Activated CD8-positive, alpha-beta T cell treated with anti-CD3 and anti-CD28 coated beads for 36 hours (primary cell): ENCODE data around the gene ZBTB46. TPM values are rescaled to one million over a fixed set of nuclear protein-coding genes. Genes with fewer than 3 reads are reported as not detected.

Experiments
- ATAC-seq: fragments of 200-7000 bp; cut with Tn5 transposase; one replicate; pipeline ENCODE4 v1.10.0; 2021; ENCODE audit warnings: mild to moderate bottlenecking, moderate library complexity
- CTCF ChIA-PET: fragments of 350-600 bp; sonication (Branson Sonifier 250); formaldehyde crosslinking; loops from one replicate; lab custom pipeline; 2021; ENCODE audit warnings: antibody characterized with exemption; lab: Charles Lee
- POLR2A ChIA-PET: fragments of 350-600 bp; sonication (Branson Sonifier 250); formaldehyde crosslinking; loops from one replicate; lab custom pipeline; 2021; ENCODE audit warnings: antibody characterized with exemption; lab: Charles Lee
- DNase-seq: peaks from one replicate; pipeline ENCODE4 v3.0.0-alpha.2; 2020
- H3K27ac Mint-ChIP-seq: one replicate; pipeline ENCODE4 v1.8.0; 2021; ENCODE audit warnings: mild to moderate bottlenecking, mixed read lengths
- H3K27me3 Mint-ChIP-seq: one replicate; pipeline ENCODE4 v1.8.0; 2021; ENCODE audit warnings: mixed read lengths
- H3K36me3 Mint-ChIP-seq: one replicate; pipeline ENCODE4 v1.8.0; 2021; ENCODE audit warnings: low read depth, mixed read lengths
- H3K4me1 Mint-ChIP-seq: one replicate; pipeline ENCODE4 v1.8.0; 2021; ENCODE audit warnings: low read depth, mixed read lengths
- H3K4me3 Mint-ChIP-seq: one replicate; pipeline ENCODE4 v1.8.0; 2021; ENCODE audit warnings: mild to moderate bottlenecking, moderate library complexity, mixed read lengths
- H3K9me3 Mint-ChIP-seq: one replicate; pipeline ENCODE4 v1.8.0; 2021; ENCODE audit warnings: mixed read lengths
- intact Hi-C: fragments of 100-400 bp; cut with micrococcal nuclease; formaldehyde crosslinking; loops from one replicate; pipeline ENCODE4 v1.10.0; 2022
- total RNA-seq, 2 experiments: library from RNA; stranded (reverse); gene quantifications; one replicate each; pipeline ENCODE4 v1.2.3, GENCODE V29; 2021
- TF ChIP-seq, protein P1 (sequence below): fragments of 200-600 bp; IDR thresholded peaks from one replicate; pipeline ENCODE4 v1.8.0; 2022; ENCODE audit warnings: antibody characterized with exemption, mild to moderate bottlenecking

Gene ZBTB46
- total RNA-seq, 2 experiments from 2014 or later: 0.31 to 0.38 TPM

DNA sequence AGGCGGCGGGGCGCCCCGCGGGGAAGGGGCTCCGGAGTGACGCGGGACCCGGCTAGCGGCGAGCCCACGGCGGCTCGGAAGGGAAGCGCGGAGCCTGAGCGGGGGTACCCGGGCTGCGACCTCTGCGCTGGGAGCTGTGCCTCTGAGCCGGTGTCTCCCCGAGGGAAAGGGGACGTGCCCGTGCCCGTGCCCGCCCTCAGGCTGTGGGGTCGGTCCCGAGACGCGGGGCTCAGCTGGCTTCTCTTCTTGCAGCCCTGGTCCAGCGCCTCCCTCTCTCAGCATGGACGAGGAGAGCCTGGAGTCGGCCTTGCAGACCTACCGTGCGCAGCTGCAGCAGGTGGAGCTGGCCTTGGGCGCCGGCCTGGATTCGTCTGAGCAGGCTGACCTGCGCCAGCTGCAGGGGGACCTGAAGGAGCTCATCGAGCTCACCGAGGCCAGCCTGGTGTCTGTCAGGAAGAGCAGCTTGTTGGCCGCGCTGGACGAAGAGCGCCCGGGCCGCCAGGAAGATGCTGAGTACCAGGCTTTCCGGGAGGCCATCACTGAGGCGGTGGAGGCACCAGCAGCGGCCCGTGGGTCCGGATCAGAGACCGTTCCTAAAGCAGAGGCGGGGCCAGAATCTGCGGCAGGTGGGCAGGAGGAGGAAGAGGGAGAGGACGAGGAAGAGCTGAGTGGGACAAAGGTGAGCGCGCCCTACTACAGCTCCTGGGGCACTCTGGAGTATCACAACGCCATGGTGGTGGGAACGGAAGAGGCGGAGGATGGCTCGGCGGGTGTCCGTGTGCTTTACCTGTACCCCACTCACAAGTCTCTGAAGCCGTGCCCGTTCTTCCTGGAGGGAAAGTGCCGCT lies 122.5 kb downstream of the ZBTB46 start:
- DNase-seq: no peak
- CTCF ChIA-PET: interaction anchor here (0.7 to 3.5 kb wide), 18 partner anchors 9 to 171 kb away, joined by 3 to 28 read pairs (median 5); partner anchors contain the start of genes LIME1, PTK6 and TPD52L2
- ATAC-seq: no peak
- TF ChIP-seq, protein P1, sequence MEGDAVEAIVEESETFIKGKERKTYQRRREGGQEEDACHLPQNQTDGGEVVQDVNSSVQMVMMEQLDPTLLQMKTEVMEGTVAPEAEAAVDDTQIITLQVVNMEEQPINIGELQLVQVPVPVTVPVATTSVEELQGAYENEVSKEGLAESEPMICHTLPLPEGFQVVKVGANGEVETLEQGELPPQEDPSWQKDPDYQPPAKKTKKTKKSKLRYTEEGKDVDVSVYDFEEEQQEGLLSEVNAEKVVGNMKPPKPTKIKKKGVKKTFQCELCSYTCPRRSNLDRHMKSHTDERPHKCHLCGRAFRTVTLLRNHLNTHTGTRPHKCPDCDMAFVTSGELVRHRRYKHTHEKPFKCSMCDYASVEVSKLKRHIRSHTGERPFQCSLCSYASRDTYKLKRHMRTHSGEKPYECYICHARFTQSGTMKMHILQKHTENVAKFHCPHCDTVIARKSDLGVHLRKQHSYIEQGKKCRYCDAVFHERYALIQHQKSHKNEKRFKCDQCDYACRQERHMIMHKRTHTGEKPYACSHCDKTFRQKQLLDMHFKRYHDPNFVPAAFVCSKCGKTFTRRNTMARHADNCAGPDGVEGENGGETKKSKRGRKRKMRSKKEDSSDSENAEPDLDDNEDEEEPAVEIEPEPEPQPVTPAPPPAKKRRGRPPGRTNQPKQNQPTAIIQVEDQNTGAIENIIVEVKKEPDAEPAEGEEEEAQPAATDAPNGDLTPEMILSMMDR: no peak
- intact Hi-C loops: loop anchor here (10.0 kb wide), 1 partner anchor 156 kb away; the partner anchor contains the start of genes ABHD16B and TPD52L2
- Mint-ChIP-seq H3K27me3 (no peaks in the 10 kb centered on the region), H3K4me1 (peaks cover 41% of the 10 kb centered on the region), H3K27ac (peak overlapping the region; percentile 70), H3K9me3 (peaks cover 4% of the 10 kb centered on the region), H3K4me3 (peak overlapping the region; percentile 87), H3K36me3 (peaks cover 51% of the 10 kb centered on the region)
- POLR2A ChIA-PET: interaction anchor here (0.7 to 3.0 kb wide), 15 partner anchors 10 to 328 kb away, joined by 3 to 16 read pairs (median 4); partner anchors contain the start of gene LIME1

DNA sequence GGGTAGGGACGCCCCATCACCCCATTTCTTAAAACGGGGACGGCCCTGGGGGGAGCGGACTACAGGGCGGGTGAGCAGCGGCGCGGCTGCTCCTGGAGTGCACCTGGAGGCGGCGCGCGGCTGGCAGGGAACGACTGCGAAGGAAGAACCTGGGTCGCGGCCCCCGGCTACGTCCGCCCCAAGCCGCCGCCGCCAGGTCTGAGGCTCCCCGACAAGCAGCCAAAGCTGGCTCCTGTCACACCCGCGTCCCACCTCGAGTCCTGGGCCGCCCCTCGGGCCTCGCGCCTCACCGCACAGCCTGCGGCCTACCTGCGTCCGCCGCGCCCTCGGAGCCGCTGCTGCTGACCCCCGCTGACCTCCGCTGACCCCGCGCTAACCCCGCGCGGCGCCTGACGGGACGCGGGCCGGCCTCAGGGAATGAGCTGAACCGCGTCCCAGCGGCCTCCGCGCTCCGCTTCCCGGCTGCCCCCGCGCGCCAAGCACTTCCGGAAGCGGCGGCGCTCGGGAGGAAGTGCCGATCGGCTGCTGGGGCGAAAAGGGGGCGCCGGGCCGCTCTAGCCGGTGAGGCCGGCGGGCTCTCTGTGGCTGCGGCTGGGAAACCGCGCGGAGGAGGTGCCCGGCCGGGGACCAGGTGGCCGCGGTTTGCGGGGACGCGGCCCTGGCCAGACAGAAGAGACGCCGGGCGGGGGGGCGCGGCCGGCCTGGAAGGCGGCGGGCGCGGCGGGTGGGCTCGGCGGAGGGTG lies 123.3 kb downstream of the ZBTB46 start, which contains the start of the genes ARFRP1 and ZGPAT:
TSS of gene ARFRP1 (minus strand) at position 419 of the 743 bp plus-strand sequence. CDS start 885 bp downstream, outside the sequence.
TSS of gene ZGPAT (plus strand) at position 482 of the 743 bp plus-strand sequence. CDS start 542 bp downstream, outside the sequence.
- ChIA-PET CTCF (interaction anchor here (0.6 to 3.5 kb wide), 25 partner anchors 9 to 296 kb away, joined by 3 to 28 read pairs (median 4); partner anchors contain the start of genes LIME1, PTK6 and TPD52L2), POLR2A (interaction anchor here (0.8 to 3.0 kb wide), 14 partner anchors 9 to 161 kb away, joined by 3 to 16 read pairs (median 4); partner anchors contain the start of genes LIME1, SLC2A4RG and TNFRSF6B)
- DNase-seq (peak; percentile 89), ATAC-seq (peak; percentile 90)
- H3K4me3 Mint-ChIP-seq: peak within 1 kb of the TSS; percentile 87
- peaks cover 4% of the 10 kb centered on the region for H3K9me3 Mint-ChIP-seq
- peaks cover 41% of the 10 kb centered on the region for H3K4me1 Mint-ChIP-seq
- TF ChIP-seq, protein P1: no peak
- H3K36me3 Mint-ChIP-seq: peaks cover 46% of the 10 kb centered on the region
- H3K27ac Mint-ChIP-seq: peak within 1 kb of the TSS; percentile 77
- H3K27me3 Mint-ChIP-seq: no peaks in the 10 kb centered on the region
- intact Hi-C loops: loop anchor here (10.0 kb wide), 1 partner anchor 157 kb away; the partner anchor contains the start of genes ABHD16B and TPD52L2

DNA sequence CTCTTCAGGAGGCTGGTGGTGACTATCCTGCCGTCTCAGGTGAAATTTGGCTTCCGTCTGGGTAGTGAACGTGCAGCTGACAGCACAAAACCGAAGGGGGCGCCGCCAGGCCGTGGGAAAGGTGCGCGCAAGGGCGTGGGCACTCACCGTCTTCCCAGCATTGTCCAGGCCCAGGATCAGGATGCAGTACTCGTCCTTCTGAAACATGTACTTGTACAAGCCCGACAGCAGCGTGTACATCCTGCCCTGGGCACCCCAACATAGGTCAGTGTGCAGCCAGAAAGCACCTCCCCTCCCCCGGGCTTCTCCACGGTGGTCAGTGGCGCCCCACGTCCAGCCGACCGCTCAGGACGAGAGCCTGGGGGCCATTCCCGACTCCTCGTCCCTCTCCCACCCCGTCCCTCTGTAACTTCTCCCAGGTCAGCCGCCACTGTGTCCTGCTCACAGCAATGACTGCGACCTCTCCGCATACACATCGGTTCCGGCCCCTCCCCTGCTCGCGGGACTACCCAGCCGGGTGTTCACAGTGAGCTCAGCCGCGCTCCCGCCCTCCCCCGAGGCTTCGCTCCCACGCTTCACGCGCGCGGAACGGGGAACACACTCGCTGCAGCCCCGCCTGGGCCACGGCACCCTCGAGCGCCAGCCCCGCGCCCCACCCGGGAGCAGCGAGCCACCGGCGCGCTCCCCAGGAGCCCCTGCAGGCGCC lies 124.1 kb downstream of the ZBTB46 start:
- Mint-ChIP-seq H3K36me3 (peaks cover 38% of the 10 kb centered on the region), H3K4me3 (peak overlapping the region; percentile 87), H3K27ac (peak overlapping the region; percentile 77), H3K27me3 (no peaks in the 10 kb centered on the region), H3K4me1 (peaks cover 35% of the 10 kb centered on the region), H3K9me3 (no peaks in the 10 kb centered on the region)
- DNase-seq (peak; percentile 75), ATAC-seq (peak; percentile 59)
- ChIA-PET CTCF (interaction anchor here (0.6 to 3.5 kb wide), 27 partner anchors 8 to 296 kb away, joined by 3 to 28 read pairs (median 4); partner anchors contain the start of genes LIME1, PTK6, TPD52L2 and UCKL1), POLR2A (interaction anchor here (0.6 to 3.0 kb wide), 13 partner anchors 9 to 273 kb away, joined by 3 to 16 read pairs (median 4); partner anchors contain the start of genes LIME1, PRPF6, SLC2A4RG and TNFRSF6B)
- TF ChIP-seq, protein P1: peak; percentile 56
- intact Hi-C loops: loop anchor here (10.0 kb wide), 1 partner anchor 158 kb away; the partner anchor contains the start of genes ABHD16B and TPD52L2
